Activated T-helper 1 cell treated with anti-CD3 and anti-CD28 coated beads, Interleukin-2, amount 50 U/mL, for 16 hours (primary cell): Measurements from ENCODE around the gene KLHL11.

Experiments used
- DNase-seq, 2 donors: peaks; one replicate each; pipeline ENCODE4 v3.0.0-alpha.2; 2020; ENCODE audit warnings: low read depth in 1 of 2, low spot score in 1 of 2

Gene KLHL11

DNA sequence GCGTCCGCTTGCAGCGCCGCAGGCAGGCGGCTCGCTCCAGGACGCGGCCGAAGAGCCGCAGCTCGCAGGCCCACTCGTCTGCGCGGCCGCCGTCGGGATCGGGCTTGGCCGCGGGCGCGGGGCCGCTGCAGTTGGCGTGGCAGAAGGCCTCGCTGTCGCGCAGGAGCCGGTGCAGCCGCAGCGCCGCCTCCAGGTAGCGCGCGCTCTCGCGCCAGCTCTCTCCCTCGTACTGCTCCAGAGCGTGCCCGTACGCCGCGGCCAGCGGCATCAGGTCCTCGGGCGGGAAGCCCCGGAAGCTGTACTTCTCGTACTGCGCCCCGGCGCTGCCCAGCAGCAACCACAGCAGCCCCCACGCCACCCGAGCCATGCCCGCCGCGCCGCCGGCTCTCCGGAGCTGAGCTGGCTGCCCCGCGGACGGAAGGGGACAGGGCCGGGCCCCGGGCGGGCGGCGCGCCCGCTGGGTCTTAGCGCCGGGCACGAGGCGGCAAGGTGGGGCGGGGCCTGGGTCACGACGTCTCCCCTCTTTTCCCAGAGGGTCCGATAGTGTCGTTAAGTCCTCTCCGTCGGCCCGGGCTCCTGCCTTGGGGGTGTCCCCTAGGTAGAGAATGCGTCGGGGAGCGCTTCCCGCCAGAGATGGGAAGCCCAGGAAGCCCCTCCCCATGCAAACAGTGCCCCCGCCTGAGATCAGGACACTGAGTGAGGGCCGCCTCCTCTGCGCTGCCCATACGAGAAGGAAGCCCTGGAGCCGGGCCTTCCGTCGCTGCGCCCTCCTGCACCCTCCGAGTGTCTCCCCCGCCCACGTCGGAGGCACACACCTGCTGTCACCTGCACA lies 53.5 kb downstream of the KLHL11 start, which contains the start of gene P3H4:
P3H4 (minus strand) TSS at position 401 of the 832 bp plus-strand sequence; CDS start at position 367, 34 bp downstream.
- DNase-seq, result peak; percentile 59 to 61

DNA sequence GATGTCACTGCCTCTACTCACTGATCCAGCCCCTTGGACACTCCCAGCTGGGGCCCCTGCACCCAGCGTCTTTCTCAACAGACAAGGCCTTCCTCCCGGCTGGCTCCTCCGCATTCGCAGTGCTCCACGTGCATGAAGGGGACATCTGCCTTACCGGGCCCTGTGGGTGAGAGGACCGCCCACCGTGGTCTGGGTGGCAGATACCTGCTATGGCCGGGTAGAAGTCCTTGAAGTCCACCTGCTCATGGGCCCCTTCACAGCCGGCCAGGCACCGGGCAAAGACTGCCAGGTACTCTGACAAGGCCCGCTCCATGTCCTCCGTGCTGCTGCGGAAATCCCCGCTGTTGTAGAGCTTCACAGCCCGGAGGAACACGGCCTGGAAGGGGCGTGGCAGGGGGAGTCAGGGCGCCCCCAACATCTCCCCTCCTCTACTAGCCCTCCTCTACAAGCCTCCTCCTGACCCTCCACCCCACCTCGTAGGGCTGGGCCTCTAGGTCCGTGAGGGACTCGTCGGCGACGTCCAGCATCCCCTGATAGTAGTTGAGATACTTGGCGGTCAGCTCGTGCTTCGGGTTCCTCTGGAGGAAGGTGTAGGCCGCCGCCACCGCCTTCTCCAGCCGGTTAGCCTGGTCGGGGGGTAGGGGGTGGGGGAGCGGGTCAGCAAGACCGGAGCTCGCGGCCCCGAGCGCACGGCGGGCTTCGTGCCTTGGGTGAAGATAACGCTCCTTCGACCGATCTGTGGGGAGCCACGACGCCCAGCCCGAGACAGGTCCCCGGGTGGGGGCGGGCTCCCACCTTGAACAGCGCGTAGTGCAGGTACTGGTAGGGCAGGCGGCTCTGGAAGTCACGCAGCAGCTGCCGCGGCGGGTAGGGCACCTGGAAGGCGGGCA lies 54.3 kb downstream of the KLHL11 start:
- no peak for DNase-seq

DNA sequence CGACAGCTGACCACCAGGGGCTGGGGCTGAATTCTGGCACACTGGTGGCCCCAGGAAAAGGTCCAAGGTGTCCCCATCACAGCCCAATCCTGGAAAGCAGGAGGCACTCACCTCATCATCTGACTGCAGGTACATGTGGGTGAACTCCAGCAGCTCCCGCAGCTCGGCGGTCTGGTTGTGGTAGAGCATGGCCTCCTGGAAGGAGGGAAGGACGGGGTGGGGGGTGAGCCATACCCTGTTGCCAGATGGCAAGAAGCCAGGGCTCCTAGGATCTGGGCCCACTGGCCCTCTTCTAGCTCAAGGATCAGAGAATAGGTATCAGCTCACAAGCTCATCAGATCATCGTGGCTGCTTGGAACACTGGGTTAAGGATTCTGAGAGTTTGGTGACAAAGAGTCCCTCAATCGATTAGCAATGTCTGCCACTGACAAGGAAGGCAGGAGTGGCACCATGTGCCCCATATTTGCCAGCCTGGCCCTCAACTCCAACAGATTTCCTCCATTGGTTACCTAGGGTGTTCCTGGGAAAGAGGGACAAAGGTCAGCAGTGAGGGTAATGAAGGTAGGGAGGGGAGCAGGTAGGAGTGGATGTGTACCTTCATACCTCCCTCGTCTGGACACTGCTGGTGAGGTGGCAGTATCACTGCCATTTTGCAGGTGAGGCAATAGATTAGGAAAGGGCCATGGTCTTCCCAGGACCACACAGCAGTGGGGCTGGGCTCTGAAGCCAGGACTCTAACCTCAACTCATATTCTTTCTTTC lies 58.4 kb downstream of the KLHL11 start:
- DNase-seq, result no peak
